NCI-H748 treated with DMSO at 0.1 percent for 48 hours (cell line): ENCODE data around the gene PPP1R12C.

Experiments used
- DNase-seq: peaks from one replicate; lab custom pipeline; 2025; lab: John Stamatoyannopoulos, UW

PPP1R12C gene

DNA sequence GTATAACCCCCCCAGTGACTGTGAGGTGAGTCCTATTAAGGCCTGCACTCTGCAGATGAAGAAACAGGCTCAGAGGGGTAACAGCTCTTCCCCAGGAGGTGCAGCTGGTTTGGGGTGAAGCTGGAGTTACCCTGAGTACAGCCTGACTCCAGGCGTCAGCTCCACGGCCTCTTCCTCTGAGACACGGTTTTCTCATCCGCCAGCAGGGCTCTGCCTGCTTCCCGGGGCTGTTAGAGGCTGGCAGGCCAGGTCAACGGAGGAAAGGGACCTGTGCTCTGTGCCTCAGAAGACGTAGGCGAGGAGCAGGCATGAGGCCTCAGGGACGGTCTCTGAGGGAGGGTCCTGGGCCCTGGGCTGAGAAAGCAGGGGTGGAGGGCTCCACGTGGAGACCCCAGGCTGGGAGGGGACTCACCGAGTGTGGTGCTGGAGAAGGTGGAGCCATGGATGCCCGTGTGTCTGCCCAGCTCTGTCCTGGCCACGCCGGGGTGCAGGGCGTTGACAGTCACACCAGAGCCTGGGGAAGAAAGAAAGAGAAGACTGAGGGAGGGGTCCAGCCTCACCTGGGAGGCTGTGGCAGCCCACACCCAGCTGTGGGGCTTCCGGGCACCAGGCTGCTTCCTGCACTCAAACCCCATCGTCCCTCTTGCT, 70.3 kb downstream of the PPP1R12C start:
- DNase-seq, result no peak

DNA sequence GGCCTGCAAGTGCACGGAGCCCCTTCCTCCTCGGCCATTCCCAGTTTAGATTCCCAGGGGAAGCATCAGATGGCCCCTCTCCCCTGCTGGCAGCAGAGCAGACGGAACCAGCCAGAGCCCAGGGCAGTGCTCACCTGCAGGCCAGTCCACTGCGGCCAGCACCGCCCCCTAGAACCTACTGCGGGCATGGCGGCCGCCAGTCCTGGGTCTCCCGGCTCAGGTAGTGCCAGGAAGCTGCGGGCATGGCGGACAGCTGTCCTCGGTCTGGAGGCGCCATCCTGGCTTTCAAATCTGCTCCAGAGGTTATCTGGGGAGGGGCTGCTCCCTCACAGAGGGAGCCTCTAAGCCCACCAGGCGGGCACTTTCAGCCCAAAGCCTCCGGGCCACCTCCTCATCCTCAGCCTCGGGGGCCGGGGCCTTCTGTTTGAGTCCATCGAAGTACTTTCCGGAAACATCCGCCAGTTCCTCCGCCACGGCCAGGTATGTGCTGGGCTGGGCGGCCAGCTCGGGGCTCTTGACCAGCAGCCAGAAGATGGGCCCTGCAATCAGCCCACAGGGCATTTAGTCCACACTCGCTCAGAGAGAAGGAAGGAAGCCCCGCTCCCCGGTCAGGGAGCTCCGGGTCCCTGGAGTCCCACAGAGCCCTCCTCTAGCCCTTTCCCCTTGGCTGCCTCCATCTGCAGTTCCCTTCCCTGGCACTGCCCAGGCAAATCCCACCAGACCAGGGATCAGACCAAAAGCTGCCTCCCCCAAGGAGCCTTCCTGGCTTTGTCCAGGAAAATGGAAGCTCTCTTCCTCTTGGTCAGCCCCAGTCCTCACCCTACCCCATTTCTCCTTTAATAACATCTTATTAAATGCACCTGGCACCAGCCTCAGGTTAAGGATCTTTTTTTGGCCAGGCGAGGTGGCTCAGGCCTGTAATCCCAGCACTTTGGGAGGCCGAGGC, 72.4 kb downstream of the PPP1R12C start:
- no peak for DNase-seq

DNA sequence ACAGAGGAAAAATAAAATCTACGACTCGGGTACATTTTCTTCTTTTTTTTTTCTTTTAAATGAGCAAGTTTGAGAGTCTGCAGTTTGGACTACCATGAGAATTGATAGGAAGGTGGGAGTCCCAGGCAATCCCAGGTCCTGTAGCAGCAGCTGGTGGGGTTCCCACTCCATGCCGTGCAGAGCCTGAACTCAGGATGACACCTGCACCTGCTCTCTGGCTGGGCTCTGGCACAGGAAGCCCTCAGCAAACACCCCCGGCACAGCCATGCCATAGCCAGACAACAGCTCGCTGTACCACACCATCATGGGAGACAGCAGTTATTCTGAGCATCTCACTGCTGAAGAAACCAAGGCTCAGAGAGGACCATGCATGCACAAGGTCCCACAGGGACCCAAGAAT, 73.2 kb downstream of the PPP1R12C start:
- DNase-seq, result no peak

- no peak for DNase-seq
These were observed 74.7 kb downstream of the PPP1R12C start for GRCh38 chr19:55042688-55043087.

GRCh38 chr19:55042344-55042678, 75.1 kb downstream of the PPP1R12C start:
- DNase-seq, result no peak

DNA sequence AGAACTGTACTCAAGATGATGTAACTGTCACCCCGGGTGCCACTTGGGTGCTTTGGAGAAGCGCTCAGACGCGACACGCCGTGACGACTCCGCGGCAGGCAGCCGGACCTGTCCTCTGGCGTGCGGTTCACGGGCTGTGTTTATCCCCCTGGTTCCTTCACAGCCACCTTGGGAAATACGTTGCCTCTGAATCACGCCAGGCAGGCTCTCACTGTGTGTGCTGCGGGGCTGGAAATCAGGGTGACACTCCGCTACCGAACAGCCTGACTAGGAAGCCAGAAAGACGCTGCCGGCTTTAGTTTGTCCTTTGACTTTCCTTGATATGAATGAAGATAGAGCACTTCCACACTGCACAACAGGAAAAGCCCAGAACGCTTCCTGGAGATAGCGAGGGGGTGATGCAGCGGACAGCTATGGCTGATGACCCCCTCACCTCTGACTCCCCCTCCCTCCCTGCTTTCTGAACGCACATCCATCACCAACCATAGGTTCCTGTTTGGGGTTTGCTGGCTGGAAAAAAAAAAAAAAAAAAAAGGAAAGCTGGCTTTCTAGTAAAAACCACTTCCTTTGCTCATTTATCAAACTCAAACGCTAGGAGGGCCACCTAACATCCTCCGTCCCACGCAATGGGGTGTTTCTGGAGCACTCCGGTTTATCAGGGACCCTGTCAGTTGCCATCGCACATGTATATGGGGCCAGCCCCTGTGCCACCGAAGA, 75.7 kb downstream of the PPP1R12C start:
- DNase-seq, result no peak

- DNase-seq, result no peak
These were observed 76.2 kb downstream of the PPP1R12C start for GRCh38 chr19:55041244-55041626.
